Peyer's patch (tissue), 4 donors: ENCODE data around the gene MC5R. TPM values are rescaled to one million over a fixed set of nuclear protein-coding genes. Genes with fewer than 3 reads are reported as not detected.

Experiments used
- DNase-seq, 3 donors: peaks; one replicate each; pipeline ENCODE4 v3.0.0-alpha.2; 2017 to 2019
- H3K27ac ChIP-seq, 4 donors: fragments of 200-600 bp; sonication (generic); one replicate each; pipeline ENCODE4 v1.5.1; 2016 to 2019
- H3K27me3 ChIP-seq, 2 donors: fragments of 200-600 bp; sonication (generic); one replicate each; pipeline ENCODE4 v1.5.1; 2019
- H3K36me3 ChIP-seq, 3 donors: fragments of 200-600 bp; sonication (generic); one replicate each; pipeline ENCODE4 v1.5.1; 2016 to 2019
- H3K4me1 ChIP-seq, 4 donors: fragments of 200-600 bp; sonication (generic); one replicate each; pipeline ENCODE4 v1.5.1; 2016 to 2019
- H3K4me3 ChIP-seq, 4 donors: fragments of 200-600 bp; sonication (generic); 1 replicate in 3 of 4; 2 replicates in 1 of 4; pipeline ENCODE4 v1.5.1; 2016 to 2019; ENCODE audit warnings: mild to moderate bottlenecking in 1 of 4
- H3K9me3 ChIP-seq, 4 donors: fragments of 200-600 bp; sonication (generic); one replicate each; pipeline ENCODE4 v1.5.1; 2016 to 2019; ENCODE audit warnings: mild to moderate bottlenecking in 1 of 4
- CTCF ChIP-seq, 6 experiments: fragments of 450-650 bp in 4 of 6; fragments of 200-600 bp in 2 of 6; sonication (generic) in 1 of 6; IDR thresholded peaks; one replicate each; pipeline ENCODE4 v1.5.1; 2017 to 2019; ENCODE audit warnings: antibody characterized with exemption in 6 of 6, mild to moderate bottlenecking in 3 of 6, moderate library complexity in 1 of 6
- POLR2A ChIP-seq, 2 donors: fragments of 450-650 bp; IDR thresholded peaks; one replicate each; pipeline ENCODE4 v1.5.1; 2017; ENCODE audit warnings: antibody characterized with exemption in 2 of 2, mild to moderate bottlenecking in 2 of 2, moderate library complexity in 2 of 2
- total RNA-seq, 4 donors: library from RNA; depleted of rRNA; stranded (reverse); fragments of >200 nt; gene quantifications; one replicate each; pipeline ENCODE4 v1.1.0, GENCODE V29; 2016

MC5R gene
- total RNA-seq, 4 donors from 2014 or later, result not detected

GRCh38 chr18:13874558-13874957, 50.6 kb downstream of the MC5R start:
- Histone ChIP-seq H3K27ac (no peak overlapping the region), H3K4me3 (no peak overlapping the region), H3K36me3 (no peaks in the 10 kb centered on the region), H3K9me3 (no peaks in the 10 kb centered on the region), H3K4me1 (no peaks in the 10 kb centered on the region), H3K27me3 (no peaks in the 10 kb centered on the region)
- TF ChIP-seq CTCF (IDR thresholded peaks at IDR 0.05), result no peak
- TF ChIP-seq POLR2A (IDR thresholded peaks at IDR 0.05), result no peak
- DNase-seq, result no peak

Other genes with a start within 250 kb of the MC5R start
- gene FAM210A, start 97.6 kb upstream of the MC5R start, total RNA-seq, result 10 to 100 TPM in 2 of 4 donors, 1 to 10 TPM in 2; 6.0 to 14.0 (median 9.7) TPM
- gene RNMT, start 97.5 kb upstream of the MC5R start, total RNA-seq, result 10 to 100 TPM; 13.4 to 23.1 (median 16.6) TPM
- gene MC2R, start 91.4 kb downstream of the MC5R start, total RNA-seq, result not detected